Activated naive CD4-positive, alpha-beta T cell treated with anti-CD3 and anti-CD28 coated beads, Interleukin-2, amount 10 ng/mL, durations not matched to agents 7 days and 5 days (primary cell): ENCODE data around the gene IFIT5.
"Not testable (repeated sequence)": the region's sequence is repeated elsewhere in the genome, so short reads cannot be mapped to it uniquely, and the experiment has no call there.

Experiments
- CTCF ChIA-PET: fragments of 350-600 bp; sonication (Branson Sonifier 250); formaldehyde crosslinking; loops from one replicate; lab custom pipeline; 2021; ENCODE audit warnings: antibody characterized with exemption; lab: Charles Lee
- DNase-seq: peaks from one replicate; pipeline ENCODE4 v3.0.0-alpha.2; 2020
- H3K27ac Mint-ChIP-seq: one replicate; pipeline ENCODE4 v1.8.0; 2021; ENCODE audit warnings: mild to moderate bottlenecking, moderate library complexity, mixed read lengths
- H3K27me3 Mint-ChIP-seq: one replicate; pipeline ENCODE4 v1.8.0; 2021; ENCODE audit warnings: mild to moderate bottlenecking, mixed read lengths
- H3K36me3 Mint-ChIP-seq: one replicate; pipeline ENCODE4 v1.8.0; 2021; ENCODE audit warnings: mixed read lengths
- H3K4me1 Mint-ChIP-seq: one replicate; pipeline ENCODE4 v1.8.0; 2021; ENCODE audit warnings: mixed read lengths
- H3K4me3 Mint-ChIP-seq: one replicate; pipeline ENCODE4 v1.8.0; 2021; ENCODE audit warnings: mild to moderate bottlenecking, moderate library complexity, mixed read lengths
- H3K9me3 Mint-ChIP-seq: one replicate; pipeline ENCODE4 v1.8.0; 2021; ENCODE audit warnings: mixed read lengths

IFIT5 gene

GRCh38 chr10:89426230-89426868 is 12.0 kb downstream of the IFIT5 start:
- H3K4me1 Mint-ChIP-seq: no peaks in the 10 kb centered on the region
- H3K27ac Mint-ChIP-seq: no peak overlapping the region
- DNase-seq: no peak
- CTCF ChIA-PET: no interaction called here
- H3K27me3 Mint-ChIP-seq: peaks cover 11% of the 10 kb centered on the region
- H3K36me3 Mint-ChIP-seq: peaks cover 10% of the 10 kb centered on the region
- no peaks in the 10 kb centered on the region for H3K9me3 Mint-ChIP-seq
- H3K4me3 Mint-ChIP-seq: no peak overlapping the region

DNA sequence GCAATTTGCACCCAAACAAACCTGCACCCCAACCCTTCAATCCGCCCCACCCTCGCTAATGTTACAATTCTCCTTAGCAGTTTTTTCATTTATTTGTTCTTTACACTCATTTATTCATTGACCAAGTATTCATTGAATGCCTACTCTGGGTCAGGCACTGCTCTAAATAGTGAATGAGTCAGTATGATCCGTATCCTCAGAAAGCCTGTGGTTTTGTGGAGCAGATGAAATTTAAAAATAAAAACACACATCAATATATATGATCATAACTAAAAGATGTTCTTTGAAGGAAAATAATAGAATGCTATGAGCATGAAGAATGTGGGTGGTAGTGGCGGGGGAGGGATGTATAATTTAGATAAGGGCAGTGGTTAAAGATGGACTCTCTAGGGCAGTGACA is 13.3 kb downstream of the IFIT5 start:
- H3K4me3 Mint-ChIP-seq: no peak overlapping the region
- H3K9me3 Mint-ChIP-seq: no peaks in the 10 kb centered on the region
- DNase-seq: no peak
- H3K27me3 Mint-ChIP-seq: peaks cover 20% of the 10 kb centered on the region
- no peak overlapping the region for H3K27ac Mint-ChIP-seq
- CTCF ChIA-PET: interaction anchor here (1.9 kb wide), 1 partner anchor 135 kb away, joined by 5 read pairs; no protein-coding TSS in a partner anchor
- peaks cover 4% of the 10 kb centered on the region for H3K36me3 Mint-ChIP-seq
- no peaks in the 10 kb centered on the region for H3K4me1 Mint-ChIP-seq

GRCh38 chr10:89428877-89429276 is 14.5 kb downstream of the IFIT5 start:
- CTCF ChIA-PET: interaction anchor here (1.6 to 1.9 kb wide), 2 partner anchors 130 to 134 kb away, joined by 3 to 5 read pairs; no protein-coding TSS in a partner anchor
- Mint-ChIP-seq H3K4me3 (no peak overlapping the region), H3K9me3 (no peaks in the 10 kb centered on the region), H3K4me1 (no peaks in the 10 kb centered on the region), H3K36me3 (no peaks in the 10 kb centered on the region), H3K27me3 (peaks cover 20% of the 10 kb centered on the region), H3K27ac (no peak overlapping the region)
- no peak for DNase-seq

- Mint-ChIP-seq H3K4me3 (no peak overlapping the region), H3K27ac (no peak overlapping the region), H3K27me3 (peaks cover 29% of the 10 kb centered on the region), H3K36me3 (no peaks in the 10 kb centered on the region), H3K9me3 (no peaks in the 10 kb centered on the region), H3K4me1 (no peaks in the 10 kb centered on the region)
- CTCF ChIA-PET: interaction anchor here (1.4 kb wide), 1 partner anchor 13 kb away, joined by 4 read pairs; no protein-coding TSS in a partner anchor
- no peak for DNase-seq
Observed at GRCh38 chr10:89431977-89432376, 17.6 kb downstream of the IFIT5 start.

GRCh38 chr10:89438525-89438924 is 24.2 kb downstream of the IFIT5 start:
- H3K27ac Mint-ChIP-seq: no peak overlapping the region
- H3K9me3 Mint-ChIP-seq: no peaks in the 10 kb centered on the region
- no peak for DNase-seq
- CTCF ChIA-PET: no interaction called here
- peaks cover 14% of the 10 kb centered on the region for H3K27me3 Mint-ChIP-seq
- H3K4me1 Mint-ChIP-seq: no peaks in the 10 kb centered on the region
- H3K36me3 Mint-ChIP-seq: no peaks in the 10 kb centered on the region
- H3K4me3 Mint-ChIP-seq: no peak overlapping the region

GRCh38 chr10:89440226-89441009 is 26.1 kb downstream of the IFIT5 start:
- H3K4me3 Mint-ChIP-seq: no peak overlapping the region
- CTCF ChIA-PET: no interaction called here
- peaks cover 15% of the 10 kb centered on the region for H3K27me3 Mint-ChIP-seq
- H3K9me3 Mint-ChIP-seq: no peaks in the 10 kb centered on the region
- no peak overlapping the region for H3K27ac Mint-ChIP-seq
- no peak for DNase-seq
- H3K4me1 Mint-ChIP-seq: no peaks in the 10 kb centered on the region
- no peaks in the 10 kb centered on the region for H3K36me3 Mint-ChIP-seq

GRCh38 chr10:89442289-89442688 is 27.9 kb downstream of the IFIT5 start:
- DNase-seq: no peak
- Mint-ChIP-seq H3K4me1 (no peaks in the 10 kb centered on the region), H3K27ac (no peak overlapping the region), H3K27me3 (peaks cover 9% of the 10 kb centered on the region), H3K9me3 (no peaks in the 10 kb centered on the region), H3K4me3 (no peak overlapping the region), H3K36me3 (no peaks in the 10 kb centered on the region)
- CTCF ChIA-PET: no interaction called here

GRCh38 chr10:89444819-89445218 is 30.5 kb downstream of the IFIT5 start:
- CTCF ChIA-PET, H3K4me3 Mint-ChIP-seq, H3K27me3 Mint-ChIP-seq, H3K9me3 Mint-ChIP-seq, H3K36me3 Mint-ChIP-seq, H3K27ac Mint-ChIP-seq, H3K4me1 Mint-ChIP-seq, DNase-seq: not testable (repeated sequence)

DNA sequence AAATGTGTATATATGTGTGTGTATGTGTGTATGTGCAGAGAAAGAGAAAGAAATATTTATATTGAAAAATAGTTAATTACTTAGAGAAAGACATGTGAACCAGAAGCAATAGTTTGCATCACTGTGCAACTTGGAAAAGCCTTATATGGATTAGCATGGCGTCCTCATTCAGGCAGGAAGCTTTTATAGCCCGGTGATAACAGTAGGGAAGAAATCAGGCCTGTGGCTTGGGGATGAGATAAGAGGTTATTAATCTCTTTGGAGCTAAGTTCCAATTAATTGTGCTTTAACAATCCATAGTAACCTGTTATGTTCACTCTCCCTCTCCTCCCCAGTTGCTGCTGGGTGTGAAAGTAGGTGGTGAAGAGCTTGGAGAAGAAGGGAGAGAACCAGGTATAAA is 36.5 kb downstream of the IFIT5 start:
- Mint-ChIP-seq H3K4me3 (no peak overlapping the region), H3K27ac (no peak overlapping the region), H3K4me1 (no peaks in the 10 kb centered on the region), H3K27me3 (peaks cover 13% of the 10 kb centered on the region), H3K36me3 (no peaks in the 10 kb centered on the region), H3K9me3 (no peaks in the 10 kb centered on the region)
- no peak for DNase-seq
- CTCF ChIA-PET: no interaction called here

GRCh38 chr10:89452193-89452592 is 37.8 kb downstream of the IFIT5 start:
- Mint-ChIP-seq H3K36me3 (no peaks in the 10 kb centered on the region), H3K4me3 (no peak overlapping the region), H3K27me3 (peaks cover 13% of the 10 kb centered on the region), H3K9me3 (no peaks in the 10 kb centered on the region), H3K27ac (no peak overlapping the region), H3K4me1 (no peaks in the 10 kb centered on the region)
- CTCF ChIA-PET: interaction anchor here (0.7 kb wide), 1 partner anchor 13 kb away, joined by 4 read pairs; no protein-coding TSS in a partner anchor
- no peak for DNase-seq

DNA sequence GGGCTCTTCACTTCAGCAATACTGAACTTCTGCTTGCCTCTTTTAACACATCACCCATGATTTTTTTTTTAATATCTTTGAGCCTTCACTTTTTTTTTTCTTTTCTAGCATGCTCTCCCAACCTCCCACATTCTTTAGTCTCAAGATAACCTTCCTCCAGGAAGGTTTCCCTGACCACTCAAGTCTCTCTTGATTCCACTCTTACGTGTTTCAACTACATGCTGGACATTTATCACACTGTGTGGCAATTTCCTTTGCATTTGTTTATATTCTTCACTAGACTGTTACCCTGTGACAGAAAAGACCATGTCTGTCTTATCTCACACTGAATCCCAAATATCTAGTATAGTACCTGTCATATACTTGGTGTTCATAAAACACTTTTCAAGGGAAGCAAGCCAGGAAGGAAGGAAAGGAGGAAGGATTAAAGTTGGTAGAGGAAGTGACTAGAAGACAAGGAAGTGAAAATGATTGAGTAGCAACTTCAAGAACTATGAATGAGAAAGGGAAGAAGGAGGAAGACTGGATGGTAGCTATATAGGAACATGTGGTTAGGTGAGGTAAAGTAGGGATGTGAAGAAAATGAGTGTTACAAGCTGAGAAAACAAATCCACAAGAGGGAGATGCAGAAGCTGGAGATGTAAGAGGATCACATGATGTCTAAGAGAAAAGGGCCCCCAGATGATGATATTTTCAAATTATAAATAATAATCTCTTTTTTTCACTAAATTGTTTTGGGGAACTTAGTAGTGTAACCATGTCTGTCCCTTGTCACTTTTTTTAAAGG is 40.4 kb downstream of the IFIT5 start:
- Mint-ChIP-seq H3K27me3 (peaks cover 13% of the 10 kb centered on the region), H3K4me1 (no peaks in the 10 kb centered on the region), H3K36me3 (no peaks in the 10 kb centered on the region), H3K27ac (no peak overlapping the region), H3K4me3 (no peak overlapping the region), H3K9me3 (no peaks in the 10 kb centered on the region)
- CTCF ChIA-PET: no interaction called here
- no peak for DNase-seq

DNA sequence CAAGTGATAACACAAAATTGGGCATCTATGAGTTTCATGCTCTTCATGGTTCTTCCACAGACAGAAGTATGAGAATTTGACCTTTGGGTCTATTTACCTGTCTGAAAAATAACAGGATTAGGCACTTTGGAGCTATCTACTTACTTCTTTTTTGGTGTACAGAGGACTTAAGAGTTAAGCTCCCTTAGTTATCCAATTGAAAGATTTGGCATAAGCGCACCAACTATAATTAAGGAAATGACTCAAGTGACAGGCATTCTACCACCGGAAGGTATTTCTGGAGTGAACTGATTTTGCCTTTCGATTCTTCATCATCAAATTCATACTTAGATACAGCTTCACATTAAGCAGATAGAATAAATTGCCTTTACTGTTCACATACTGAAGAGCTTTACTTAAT is 43.9 kb downstream of the IFIT5 start:
- CTCF ChIA-PET: no interaction called here
- no peaks in the 10 kb centered on the region for H3K36me3 Mint-ChIP-seq
- DNase-seq: no peak
- no peaks in the 10 kb centered on the region for H3K4me1 Mint-ChIP-seq
- no peaks in the 10 kb centered on the region for H3K9me3 Mint-ChIP-seq
- no peak overlapping the region for H3K27ac Mint-ChIP-seq
- H3K4me3 Mint-ChIP-seq: no peak overlapping the region
- peaks cover 13% of the 10 kb centered on the region for H3K27me3 Mint-ChIP-seq

DNA sequence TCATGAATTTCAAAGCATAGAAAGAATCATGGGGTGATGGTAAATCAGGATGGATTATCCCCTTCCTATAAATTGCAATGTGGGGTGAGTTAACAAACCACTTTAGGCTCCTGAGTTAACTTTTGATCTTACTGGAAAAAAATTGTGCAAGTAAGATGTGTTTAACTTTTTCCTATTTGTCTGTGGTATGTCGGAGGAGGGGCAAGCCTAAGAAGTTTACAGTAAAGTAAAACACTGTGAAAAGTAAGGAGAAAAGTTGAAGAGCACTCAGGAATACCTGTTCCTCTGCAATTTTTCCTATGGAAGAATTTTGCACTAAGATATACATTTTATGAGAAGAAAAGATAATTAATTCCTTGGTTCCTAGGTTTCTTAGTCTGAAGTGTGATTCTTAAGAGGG is 44.4 kb downstream of the IFIT5 start:
- Mint-ChIP-seq H3K27ac (no peak overlapping the region), H3K4me1 (no peaks in the 10 kb centered on the region), H3K9me3 (no peaks in the 10 kb centered on the region), H3K36me3 (no peaks in the 10 kb centered on the region), H3K4me3 (no peak overlapping the region), H3K27me3 (peaks cover 13% of the 10 kb centered on the region)
- CTCF ChIA-PET: no interaction called here
- DNase-seq: no peak

DNA sequence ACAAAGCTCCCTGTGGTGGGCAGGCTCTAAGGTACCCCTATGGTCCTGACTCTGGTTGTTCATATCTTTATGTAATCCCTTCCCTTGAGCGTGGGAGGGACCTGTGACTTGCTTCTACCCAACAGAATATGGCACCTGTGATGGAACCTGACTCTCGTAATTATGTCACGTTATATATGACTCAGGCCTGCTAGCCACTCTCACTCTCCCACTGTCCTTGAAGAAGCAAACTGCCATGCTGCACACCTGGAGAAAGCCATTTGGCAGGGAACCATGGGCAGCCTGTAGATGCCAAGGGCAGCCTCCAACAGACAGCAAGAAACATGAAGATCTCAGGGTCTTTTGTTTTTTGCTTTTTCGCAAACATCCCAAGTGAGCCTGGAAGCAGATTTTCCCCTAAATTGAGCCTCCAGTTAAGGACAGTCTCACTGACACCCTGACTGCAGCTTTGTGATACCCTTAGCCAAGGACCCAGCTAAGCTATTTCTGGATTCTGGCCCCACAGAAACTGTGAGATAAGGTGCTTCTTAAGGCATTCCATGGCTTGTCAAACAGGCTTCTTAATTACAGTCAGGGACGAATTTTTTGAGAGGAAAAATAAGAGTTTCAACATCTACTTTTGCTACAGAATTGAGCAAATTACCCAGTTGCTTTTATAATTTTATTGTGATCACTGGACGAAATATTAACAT is 49.6 kb downstream of the IFIT5 start:
- CTCF ChIA-PET: no interaction called here
- no peaks in the 10 kb centered on the region for H3K9me3 Mint-ChIP-seq

More for the DNA sequence above, 49.6 kb downstream of the IFIT5 start:
- H3K4me1 Mint-ChIP-seq: no peaks in the 10 kb centered on the region
- H3K27ac Mint-ChIP-seq: no peak overlapping the region
- H3K4me3 Mint-ChIP-seq: no peak overlapping the region
- H3K27me3 Mint-ChIP-seq: peaks cover 8% of the 10 kb centered on the region
- H3K36me3 Mint-ChIP-seq: no peaks in the 10 kb centered on the region
- no peak for DNase-seq
